ENCODE results near the gene MAZ.

MAZ gene

DNA sequence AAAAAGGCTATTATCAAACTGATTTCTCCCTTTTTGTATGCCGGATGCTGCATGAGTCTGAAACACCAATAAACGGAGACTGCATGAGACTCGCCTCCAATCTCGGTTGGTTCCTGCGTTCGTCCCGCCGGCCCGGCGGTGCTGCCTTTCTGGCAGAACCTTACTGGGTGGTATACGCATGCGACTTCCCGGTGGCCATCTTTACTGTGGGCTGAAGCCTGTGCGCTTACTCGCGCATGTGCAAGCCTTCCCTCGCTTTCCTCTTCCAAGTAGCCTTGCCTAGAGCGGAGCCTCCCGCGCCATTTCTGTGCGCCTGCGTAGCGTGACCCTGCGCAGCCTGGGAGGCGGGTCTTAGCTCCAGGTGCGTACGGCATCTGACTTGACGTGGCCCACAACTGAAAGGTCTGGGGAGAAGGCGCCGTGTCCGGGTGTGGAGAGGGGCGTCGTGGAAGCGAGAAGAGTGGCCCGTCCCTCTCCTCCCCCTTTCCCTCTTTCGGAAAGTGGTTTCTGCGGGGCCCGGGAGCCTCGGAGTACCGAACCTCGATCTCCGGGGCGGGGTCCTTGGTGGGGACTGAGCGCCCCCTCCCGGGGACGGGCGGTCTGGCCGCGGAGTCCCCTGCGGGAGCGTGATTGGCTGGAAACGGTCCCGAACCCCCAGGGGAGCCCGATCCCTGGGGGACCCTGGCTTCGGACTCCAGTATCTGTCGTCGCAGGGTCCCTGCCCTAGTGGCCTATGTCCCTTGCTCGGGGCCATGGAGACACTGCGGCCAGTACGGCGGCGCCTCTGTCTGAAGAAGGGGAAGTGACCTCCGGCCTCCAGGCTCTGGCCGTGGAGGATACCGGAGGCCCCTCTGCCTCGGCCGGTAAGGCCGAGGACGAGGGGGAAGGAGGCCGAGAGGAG is 9.7 kb downstream of the MAZ start, which contains the start of gene PAGR1:
Gene PAGR1 (plus strand): TSS at position 360 of the 901 bp plus-strand sequence. CDS start 374 bp downstream, at position 734.
- TF ChIP-seq, protein P1, sequence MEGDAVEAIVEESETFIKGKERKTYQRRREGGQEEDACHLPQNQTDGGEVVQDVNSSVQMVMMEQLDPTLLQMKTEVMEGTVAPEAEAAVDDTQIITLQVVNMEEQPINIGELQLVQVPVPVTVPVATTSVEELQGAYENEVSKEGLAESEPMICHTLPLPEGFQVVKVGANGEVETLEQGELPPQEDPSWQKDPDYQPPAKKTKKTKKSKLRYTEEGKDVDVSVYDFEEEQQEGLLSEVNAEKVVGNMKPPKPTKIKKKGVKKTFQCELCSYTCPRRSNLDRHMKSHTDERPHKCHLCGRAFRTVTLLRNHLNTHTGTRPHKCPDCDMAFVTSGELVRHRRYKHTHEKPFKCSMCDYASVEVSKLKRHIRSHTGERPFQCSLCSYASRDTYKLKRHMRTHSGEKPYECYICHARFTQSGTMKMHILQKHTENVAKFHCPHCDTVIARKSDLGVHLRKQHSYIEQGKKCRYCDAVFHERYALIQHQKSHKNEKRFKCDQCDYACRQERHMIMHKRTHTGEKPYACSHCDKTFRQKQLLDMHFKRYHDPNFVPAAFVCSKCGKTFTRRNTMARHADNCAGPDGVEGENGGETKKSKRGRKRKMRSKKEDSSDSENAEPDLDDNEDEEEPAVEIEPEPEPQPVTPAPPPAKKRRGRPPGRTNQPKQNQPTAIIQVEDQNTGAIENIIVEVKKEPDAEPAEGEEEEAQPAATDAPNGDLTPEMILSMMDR (IDR thresholded peaks at IDR 0.05), result peak; percentile 93

DNA sequence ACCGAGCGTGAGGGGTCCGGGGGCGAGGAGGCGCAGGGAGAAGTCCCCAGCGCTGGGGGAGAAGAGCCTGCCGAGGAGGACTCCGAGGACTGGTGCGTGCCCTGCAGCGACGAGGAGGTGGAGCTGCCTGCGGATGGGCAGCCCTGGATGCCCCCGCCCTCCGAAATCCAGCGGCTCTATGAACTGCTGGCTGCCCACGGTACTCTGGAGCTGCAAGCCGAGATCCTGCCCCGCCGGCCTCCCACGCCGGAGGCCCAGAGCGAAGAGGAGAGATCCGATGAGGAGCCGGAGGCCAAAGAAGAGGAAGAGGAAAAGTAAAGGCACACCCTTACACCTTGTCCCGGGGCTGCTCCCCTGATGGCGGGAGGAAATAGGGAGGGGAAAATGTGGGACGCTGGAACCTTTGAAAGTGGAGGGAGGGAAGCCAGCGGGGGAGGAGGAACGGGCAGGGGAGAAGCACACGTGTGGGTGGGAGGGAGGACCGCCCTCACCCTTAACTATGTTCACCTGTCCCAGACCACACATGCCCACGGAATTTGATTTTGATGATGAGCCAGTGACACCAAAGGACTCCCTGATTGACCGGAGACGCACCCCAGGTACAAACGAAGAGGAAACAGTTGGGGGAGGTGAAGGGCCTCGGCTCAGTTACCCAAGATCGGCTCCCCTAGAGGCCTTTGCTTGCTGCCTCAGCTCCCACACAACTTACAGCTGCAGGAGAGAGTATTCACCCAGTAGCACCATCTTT is 10.5 kb downstream of the MAZ start:
- TF ChIP-seq, protein P1 (IDR thresholded peaks at IDR 0.05), result no peak

DNA sequence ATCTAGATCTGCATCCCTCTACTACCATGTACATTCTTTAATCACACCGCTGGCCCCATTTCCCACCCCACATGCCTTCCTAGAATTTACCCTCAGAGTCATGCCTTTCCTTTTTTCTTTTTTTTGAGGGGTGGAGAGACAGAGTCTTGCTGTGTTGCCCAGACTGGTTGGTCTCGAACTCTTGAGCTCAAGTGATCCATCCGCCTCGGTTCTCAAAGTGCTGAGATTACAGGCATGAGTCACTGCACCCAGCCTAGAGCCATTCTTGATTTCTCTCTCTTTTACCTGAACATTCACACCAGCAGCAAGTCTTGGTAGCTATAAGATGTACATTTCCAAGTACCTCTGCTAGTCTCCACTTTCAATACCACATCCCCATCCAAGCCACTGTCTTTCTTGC is 11.8 kb downstream of the MAZ start:
- TF ChIP-seq, protein P1 (IDR thresholded peaks at IDR 0.05), result no peak

DNA sequence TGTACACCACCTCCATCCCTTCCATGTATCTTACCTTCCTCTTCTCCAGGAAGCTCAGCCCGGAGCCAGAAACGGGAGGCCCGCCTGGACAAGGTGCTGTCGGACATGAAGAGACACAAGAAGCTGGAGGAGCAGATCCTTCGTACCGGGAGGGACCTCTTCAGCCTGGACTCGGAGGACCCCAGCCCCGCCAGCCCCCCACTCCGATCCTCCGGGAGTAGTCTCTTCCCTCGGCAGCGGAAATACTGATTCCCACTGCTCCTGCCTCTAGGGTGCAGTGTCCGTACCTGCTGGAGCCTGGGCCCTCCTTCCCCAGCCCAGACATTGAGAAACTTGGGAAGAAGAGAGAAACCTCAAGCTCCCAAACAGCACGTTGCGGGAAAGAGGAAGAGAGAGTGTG is 13.2 kb downstream of the MAZ start:
- TF ChIP-seq, protein P1 (IDR thresholded peaks at IDR 0.05), result no peak; the same call in 1 of the 2 replicates

DNA sequence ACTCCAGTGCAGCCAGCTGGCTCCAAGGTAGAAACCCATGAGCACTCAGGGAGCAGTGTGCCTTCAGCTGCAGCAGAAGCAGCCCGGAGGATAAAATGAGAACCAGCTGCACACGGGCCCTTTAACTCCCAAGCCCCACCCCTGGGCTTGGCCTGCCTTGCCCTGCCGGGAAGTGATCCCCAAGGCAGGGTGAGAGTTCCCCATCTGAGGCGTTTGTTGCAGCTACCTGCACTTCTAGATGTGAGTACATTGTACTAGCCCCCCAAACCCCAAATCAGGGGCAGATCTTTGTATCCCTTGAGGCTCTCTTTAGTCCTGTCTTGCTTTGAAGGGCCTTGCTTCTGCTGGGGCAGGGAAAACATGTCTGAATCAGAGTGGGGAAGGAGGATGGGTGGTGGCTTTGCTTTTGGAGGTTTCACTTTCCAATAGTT is 14.0 kb downstream of the MAZ start, which contains the start of gene MVP:
Gene MVP (plus strand): TSS at position 192 of the 431 bp plus-strand sequence. CDS start 10,088 bp downstream, outside the sequence.
- TF ChIP-seq, protein P1 (IDR thresholded peaks at IDR 0.05), result no peak

DNA sequence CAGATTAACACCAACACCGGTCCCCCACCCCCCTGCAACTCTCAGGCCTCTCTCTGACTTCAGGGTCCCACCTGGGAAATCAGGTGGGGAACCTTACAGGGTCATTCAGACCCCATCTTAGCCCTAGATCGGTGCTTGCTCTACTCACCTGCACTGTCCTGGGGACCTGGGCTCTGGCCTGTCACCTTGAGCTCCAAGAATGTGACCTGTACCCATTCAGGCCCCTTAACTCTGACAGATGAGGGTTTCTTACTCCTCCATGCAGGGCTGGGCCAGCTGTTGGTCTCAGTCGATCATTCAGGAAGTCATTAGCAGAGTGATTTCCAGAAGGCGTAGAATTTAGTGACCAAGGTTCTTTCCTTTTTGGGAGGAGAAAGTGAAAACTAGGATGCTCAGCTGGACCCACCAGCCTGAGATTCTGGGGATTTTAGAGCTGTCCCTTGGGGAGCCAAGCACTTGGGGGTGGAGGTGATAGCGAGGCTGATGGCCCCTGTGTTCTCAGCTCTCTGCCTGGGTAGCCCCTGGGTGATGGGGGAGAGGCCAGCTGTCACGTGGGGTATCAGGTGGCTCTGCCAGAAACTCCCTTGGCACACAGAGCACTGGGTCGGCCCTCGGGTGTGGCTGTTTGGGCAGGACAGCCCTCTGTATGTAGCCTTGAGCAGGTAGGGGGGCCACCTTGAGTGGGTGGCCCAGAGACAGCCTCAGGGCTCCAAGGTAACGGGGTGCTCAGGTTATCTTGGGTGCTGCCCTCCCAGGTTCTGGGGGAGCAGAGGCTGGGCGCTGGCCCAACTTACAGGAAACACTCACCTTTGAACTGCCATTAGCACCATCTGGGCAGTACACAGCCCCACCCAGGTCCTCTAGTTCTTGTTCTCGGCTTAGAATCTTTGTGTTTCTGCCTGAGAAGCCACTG is 14.7 kb downstream of the MAZ start:
- TF ChIP-seq, protein P1 (IDR thresholded peaks at IDR 0.05), result no peak

All from LNCAP (cell line).